HUES48 (cell line): Measurements from ENCODE around the gene DVL1.

Experiments
- H3K27ac ChIP-seq: one replicate; pipeline ENCODE4 v1.7.0; 2013; ENCODE audit warnings: low read depth, low read length, inconsistent platforms
- H3K27me3 ChIP-seq: 2 replicates; pipeline ENCODE4 v1.6.1; 2013; ENCODE audit warnings: mild to moderate bottlenecking, low read length; ENCODE audit not compliant: control insufficient read depth, insufficient read depth
- H3K36me3 ChIP-seq: 2 replicates; pipeline ENCODE4 v1.6.1; 2013; ENCODE audit warnings: low read length; ENCODE audit not compliant: control insufficient read depth, insufficient read depth
- H3K4me1 ChIP-seq: 2 replicates; pipeline ENCODE4 v1.6.1; 2013; ENCODE audit warnings: mild to moderate bottlenecking, low read length; ENCODE audit not compliant: control insufficient read depth, insufficient read depth
- H3K4me3 ChIP-seq: 2 replicates; pipeline ENCODE4 v1.5.1; 2013; ENCODE audit warnings: mild to moderate bottlenecking, low read depth, low read length
- H3K9ac ChIP-seq: 2 replicates; pipeline ENCODE4 v1.6.1; 2013; ENCODE audit warnings: mild to moderate bottlenecking, low read depth, low read length, moderate library complexity
- H3K9me3 ChIP-seq: 2 replicates; pipeline ENCODE4 v1.6.1; 2013; ENCODE audit warnings: low read length; ENCODE audit not compliant: control insufficient read depth, insufficient read depth

The DVL1 gene

GRCh38 chr1:1299686-1300351, 49.4 kb downstream of the DVL1 start:
- Histone ChIP-seq H3K27ac (no peak overlapping the region), H3K36me3 (no peaks in the 10 kb centered on the region), H3K27me3 (no peaks in the 10 kb centered on the region), H3K4me3 (no peak overlapping the region), H3K4me1 (peaks cover 6% of the 10 kb centered on the region), H3K9ac (no peak overlapping the region), H3K9me3 (no peaks in the 10 kb centered on the region)

GRCh38 chr1:1298861-1299685, 50.1 kb downstream of the DVL1 start:
- Histone ChIP-seq H3K9ac (no peak overlapping the region), H3K4me3 (no peak overlapping the region), H3K27me3 (no peaks in the 10 kb centered on the region)

GRCh38 chr1:1297802-1298424, 51.3 kb downstream of the DVL1 start:
- H3K36me3 ChIP-seq, result no peaks in the 10 kb centered on the region
- no peak overlapping the region for H3K4me3 ChIP-seq
- no peak overlapping the region for H3K27ac ChIP-seq
- H3K4me1 ChIP-seq, result no peaks in the 10 kb centered on the region
- H3K9ac ChIP-seq, result no peak overlapping the region
- no peaks in the 10 kb centered on the region for H3K9me3 ChIP-seq
- H3K27me3 ChIP-seq, result no peaks in the 10 kb centered on the region

More at GRCh38 chr1:1298861-1299685, 50.1 kb downstream of the DVL1 start:
- Histone ChIP-seq H3K36me3 (no peaks in the 10 kb centered on the region), H3K4me1 (no peaks in the 10 kb centered on the region), H3K9me3 (no peaks in the 10 kb centered on the region), H3K27ac (no peak overlapping the region)

GRCh38 chr1:1296070-1297061, 52.9 kb downstream of the DVL1 start:
- Histone ChIP-seq H3K9ac (no peak overlapping the region), H3K4me3 (no peak overlapping the region), H3K36me3 (no peaks in the 10 kb centered on the region), H3K27ac (no peak overlapping the region), H3K4me1 (no peaks in the 10 kb centered on the region), H3K27me3 (no peaks in the 10 kb centered on the region), H3K9me3 (no peaks in the 10 kb centered on the region)

- Histone ChIP-seq H3K4me3 (no peak overlapping the region), H3K9me3 (no peaks in the 10 kb centered on the region), H3K9ac (no peak overlapping the region), H3K36me3 (no peaks in the 10 kb centered on the region), H3K4me1 (no peaks in the 10 kb centered on the region), H3K27ac (no peak overlapping the region), H3K27me3 (no peaks in the 10 kb centered on the region)
Measured at GRCh38 chr1:1295154-1295923, 53.9 kb downstream of the DVL1 start.

GRCh38 chr1:1294250-1294890, 54.8 kb downstream of the DVL1 start:
- Histone ChIP-seq H3K36me3 (no peaks in the 10 kb centered on the region), H3K9ac (no peak overlapping the region), H3K4me3 (peak overlapping the region; percentile 46; the same call in 1 of the 2 replicates), H3K27ac (no peak overlapping the region), H3K4me1 (no peaks in the 10 kb centered on the region), H3K27me3 (no peaks in the 10 kb centered on the region), H3K9me3 (no peaks in the 10 kb centered on the region)

- Histone ChIP-seq H3K36me3 (no peaks in the 10 kb centered on the region), H3K4me1 (no peaks in the 10 kb centered on the region), H3K27ac (no peak overlapping the region), H3K9ac (no peak overlapping the region), H3K4me3 (peak overlapping the region; percentile 46; the same call in 1 of the 2 replicates), H3K9me3 (no peaks in the 10 kb centered on the region), H3K27me3 (no peaks in the 10 kb centered on the region)
Measured at GRCh38 chr1:1293263-1294249, 55.7 kb downstream of the DVL1 start.

GRCh38 chr1:1292851-1293250, 56.4 kb downstream of the DVL1 start:
- no peak overlapping the region for H3K27ac ChIP-seq
- H3K9me3 ChIP-seq, result no peaks in the 10 kb centered on the region
- H3K36me3 ChIP-seq, result no peaks in the 10 kb centered on the region
- H3K4me1 ChIP-seq, result no peaks in the 10 kb centered on the region
- H3K4me3 ChIP-seq, result no peak overlapping the region
- H3K9ac ChIP-seq, result no peak overlapping the region
- no peaks in the 10 kb centered on the region for H3K27me3 ChIP-seq

GRCh38 chr1:1292442-1292779, 56.8 kb downstream of the DVL1 start:
- Histone ChIP-seq H3K27ac (no peak overlapping the region), H3K4me1 (no peaks in the 10 kb centered on the region), H3K9ac (no peak overlapping the region), H3K36me3 (no peaks in the 10 kb centered on the region), H3K9me3 (no peaks in the 10 kb centered on the region), H3K4me3 (no peak overlapping the region), H3K27me3 (no peaks in the 10 kb centered on the region)
